GM21723 (cell line): ENCODE results near the gene OR4C11.

Experiments used
- ATAC-seq: cut with Tn5 transposase; IDR thresholded peaks from one replicate; pipeline ENCODE4 v1.9.1; 2021; ENCODE audit warnings: mild to moderate bottlenecking, moderate library complexity; ENCODE audit not compliant: unreplicated experiment

The OR4C11 gene, protein sequence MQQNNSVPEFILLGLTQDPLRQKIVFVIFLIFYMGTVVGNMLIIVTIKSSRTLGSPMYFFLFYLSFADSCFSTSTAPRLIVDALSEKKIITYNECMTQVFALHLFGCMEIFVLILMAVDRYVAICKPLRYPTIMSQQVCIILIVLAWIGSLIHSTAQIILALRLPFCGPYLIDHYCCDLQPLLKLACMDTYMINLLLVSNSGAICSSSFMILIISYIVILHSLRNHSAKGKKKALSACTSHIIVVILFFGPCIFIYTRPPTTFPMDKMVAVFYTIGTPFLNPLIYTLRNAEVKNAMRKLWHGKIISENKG

DNA sequence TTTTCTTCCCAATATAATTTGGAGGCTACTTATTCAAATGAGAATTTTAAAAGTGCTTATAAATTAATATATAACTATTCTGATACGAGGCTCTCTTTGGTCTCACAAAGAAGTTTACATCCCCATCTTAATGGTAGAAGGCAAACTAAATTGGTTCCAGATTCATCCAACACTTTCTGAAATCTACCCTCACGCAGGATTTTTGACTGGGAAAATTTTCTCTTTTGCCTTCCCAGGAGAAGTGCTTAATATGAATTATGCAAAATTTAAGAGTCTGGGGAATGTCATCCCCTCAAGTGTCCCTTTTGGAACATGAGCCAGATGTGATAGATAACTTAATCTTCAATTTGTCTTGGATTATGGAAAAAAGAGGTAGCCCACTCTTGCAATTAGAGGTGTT, at the start of gene OR4C11:
OR4C11 (minus strand) TSS at position 101 of the 400 bp plus-strand sequence. CDS start 3,272 bp downstream, outside the sequence.
- ATAC-seq = no peak

GRCh38 chr11:55655096-55655495, 47.7 kb upstream of the OR4C11 start:
- ATAC-seq = no peak

GRCh38 chr11:55652560-55652959, 45.1 kb upstream of the OR4C11 start:
- no peak for ATAC-seq

- no peak for ATAC-seq
Observed at GRCh38 chr11:55648027-55648426, 40.6 kb upstream of the OR4C11 start, which contains the start of gene OR4S2. OR4S2 (plus strand) TSS chr11:55648327; CDS start chr11:55650904, 2,577 bp downstream.

- ATAC-seq = no peak
Observed at GRCh38 chr11:55634813-55635212, 27.4 kb upstream of the OR4C11 start, which contains the start of gene OR4P4. OR4P4 (plus strand) TSS chr11:55635113.

DNA sequence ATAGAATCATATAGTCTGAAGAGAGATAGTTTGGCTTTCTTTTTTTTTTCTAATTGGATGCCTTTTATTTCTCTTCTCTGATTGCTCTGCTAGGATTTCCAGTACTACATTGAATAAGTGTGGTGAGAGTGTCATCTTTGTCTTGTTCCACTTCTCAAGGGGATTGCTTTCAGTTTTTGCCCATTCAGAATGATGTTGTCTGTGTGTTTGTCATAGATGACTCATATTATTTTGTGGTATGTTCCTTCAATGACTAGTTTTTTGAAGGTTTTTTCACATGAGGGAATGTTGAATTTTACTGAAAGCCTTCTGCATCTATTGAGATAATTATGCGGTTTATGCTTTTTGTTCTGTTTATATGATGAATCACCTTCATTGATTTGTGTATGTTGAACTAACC, 17.1 kb upstream of the OR4C11 start:
- no peak for ATAC-seq

DNA sequence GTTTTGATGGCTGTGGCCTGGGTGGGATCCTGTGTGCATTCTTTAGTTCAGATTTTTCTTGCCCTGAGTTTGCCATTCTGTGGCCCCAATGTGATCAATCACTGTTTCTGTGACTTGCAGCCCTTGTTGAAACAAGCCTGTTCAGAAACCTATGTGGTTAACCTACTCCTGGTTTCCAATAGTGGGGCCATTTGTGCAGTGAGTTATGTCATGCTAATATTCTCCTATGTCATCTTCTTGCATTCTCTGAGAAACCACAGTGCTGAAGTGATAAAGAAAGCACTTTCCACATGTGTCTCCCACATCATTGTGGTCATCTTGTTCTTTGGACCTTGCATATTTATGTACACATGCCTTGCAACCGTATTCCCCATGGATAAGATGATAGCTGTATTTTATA, 34.9 kb downstream of the OR4C11 start:
- no peak for ATAC-seq

DNA sequence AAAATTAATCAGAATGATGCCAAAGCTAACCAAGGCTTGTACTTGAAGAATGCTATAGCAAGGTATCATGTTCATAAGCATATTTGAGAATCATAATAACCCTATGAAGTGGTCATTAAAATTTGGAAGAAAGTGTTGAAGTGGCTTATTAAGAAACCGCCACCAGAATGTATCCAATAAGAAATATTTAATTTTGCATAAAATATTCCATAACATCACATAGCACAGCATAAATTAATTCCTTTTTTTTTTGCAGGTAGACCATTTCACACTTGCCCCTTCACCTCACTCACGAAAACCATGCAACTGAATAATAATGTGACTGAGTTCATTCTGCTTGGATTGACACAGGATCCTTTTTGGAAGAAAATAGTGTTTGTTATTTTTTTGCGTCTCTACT, 35.6 kb downstream of the OR4C11 start, which contains the start of gene OR4C16:
OR4C16 (plus strand) TSS at position 301 of the 400 bp plus-strand sequence; CDS start at position 301, 0 bp downstream.
- ATAC-seq = no peak

- no peak for ATAC-seq
Observed at GRCh38 chr11:55554169-55554568, 53.3 kb downstream of the OR4C11 start, which contains the start of gene OR4C15. OR4C15 (plus strand) TSS chr11:55554469; CDS start chr11:55554469, 0 bp downstream.
